Measurements from ENCODE around the gene NTM. TPM values are rescaled to one million over a fixed set of nuclear protein-coding genes. Genes with fewer than 3 reads are reported as not detected.

Gene NTM
- total and polyA plus RNA-seq, 2 donors (not counting 3 experiments of a cell fraction or from before 2014, with no cell fraction given) = 1.00 to 1.1 TPM

DNA sequence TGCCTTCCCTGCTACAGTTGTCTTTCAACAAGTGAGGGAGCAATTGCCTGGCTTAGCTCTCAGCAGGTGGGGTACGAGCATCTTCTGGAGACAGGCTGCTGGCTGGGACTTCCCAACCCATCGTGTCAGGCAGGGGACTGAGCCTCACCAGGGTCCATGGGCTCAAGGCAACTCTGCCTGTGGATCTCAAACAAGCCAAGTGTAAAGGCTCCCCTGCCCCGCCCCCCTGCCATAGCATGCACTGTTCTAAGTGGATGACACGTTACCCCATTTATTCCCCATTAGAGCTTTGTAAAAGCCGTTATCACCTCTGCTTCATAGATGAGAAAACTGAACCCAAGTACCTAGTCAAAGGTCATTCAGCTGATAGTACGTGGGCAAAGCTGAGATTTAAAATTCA lies 222.9 kb downstream of the NTM start:
- Histone ChIP-seq H3K9ac (replicated peaks; ENCODE audit: extremely low read depth, insufficient read depth, low read length) (no peak overlapping the region), H3K4me2 (ENCODE audit: insufficient read depth, low read length) (no peak overlapping the region), H3K4me1 (ENCODE audit: control insufficient read depth, extremely low read depth, insufficient read depth, low read length) (no peaks in the 10 kb centered on the region), H4K20me1 (replicated peaks; ENCODE audit: control insufficient read depth, extremely low read depth, insufficient read depth, low read length) (no peaks in the 10 kb centered on the region), H2AFZ (ENCODE audit: low read depth, low read length) (no peak overlapping the region), H3K36me3 (ENCODE audit: control insufficient read depth in 2 of 2, extremely low read depth in 1 of 2, insufficient read depth in 2 of 2, low read length in 2 of 2) (no peaks in the 10 kb centered on the region), H3K27me3 (ENCODE audit: control insufficient read depth in 2 of 2, insufficient read depth in 2 of 2, low read length in 2 of 2) (no peaks in the 10 kb centered on the region), H3K79me2 (ENCODE audit: control insufficient read depth, insufficient read depth, low read length) (no peaks in the 10 kb centered on the region), H3K9me1 (replicated peaks; ENCODE audit: control insufficient read depth, extremely low read depth, insufficient read depth, low read length) (no peaks in the 10 kb centered on the region), H3K9me3 (replicated peaks; ENCODE audit: control insufficient read depth, insufficient read depth, low read length) (no peaks in the 10 kb centered on the region), H3K4me3 (replicated peaks in 1 of 3; ENCODE audit: insufficient read depth in 1 of 3, low read depth in 1 of 3, low read length in 3 of 3) (no peak overlapping the region), H3K27ac (ENCODE audit: insufficient read depth, low read depth, low read length) (no peak overlapping the region)
- ChIA-PET CTCF (no interaction called here), POLR2A (no interaction called here)
- intact Hi-C loops (cut with micrococcal nuclease) = no loop called here
- dilution Hi-C loops (cut with MboI; ENCODE audit: extremely low pct_ligation_motif_present, low sequenced_read_pairs) = no loop called here
- TF ChIP-seq, protein P1, sequence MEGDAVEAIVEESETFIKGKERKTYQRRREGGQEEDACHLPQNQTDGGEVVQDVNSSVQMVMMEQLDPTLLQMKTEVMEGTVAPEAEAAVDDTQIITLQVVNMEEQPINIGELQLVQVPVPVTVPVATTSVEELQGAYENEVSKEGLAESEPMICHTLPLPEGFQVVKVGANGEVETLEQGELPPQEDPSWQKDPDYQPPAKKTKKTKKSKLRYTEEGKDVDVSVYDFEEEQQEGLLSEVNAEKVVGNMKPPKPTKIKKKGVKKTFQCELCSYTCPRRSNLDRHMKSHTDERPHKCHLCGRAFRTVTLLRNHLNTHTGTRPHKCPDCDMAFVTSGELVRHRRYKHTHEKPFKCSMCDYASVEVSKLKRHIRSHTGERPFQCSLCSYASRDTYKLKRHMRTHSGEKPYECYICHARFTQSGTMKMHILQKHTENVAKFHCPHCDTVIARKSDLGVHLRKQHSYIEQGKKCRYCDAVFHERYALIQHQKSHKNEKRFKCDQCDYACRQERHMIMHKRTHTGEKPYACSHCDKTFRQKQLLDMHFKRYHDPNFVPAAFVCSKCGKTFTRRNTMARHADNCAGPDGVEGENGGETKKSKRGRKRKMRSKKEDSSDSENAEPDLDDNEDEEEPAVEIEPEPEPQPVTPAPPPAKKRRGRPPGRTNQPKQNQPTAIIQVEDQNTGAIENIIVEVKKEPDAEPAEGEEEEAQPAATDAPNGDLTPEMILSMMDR (IDR thresholded peaks at IDR 0.05; ENCODE audit: extremely low read depth in 1 of 2, insufficient read depth in 1 of 2, low read depth in 1 of 2, low read length in 2 of 2) = no peak
- TF ChIP-seq POLR2AphosphoS5 (IDR thresholded peaks at IDR 0.05; ENCODE audit: insufficient read depth, low read depth, low read length) = no peak
- TF ChIP-seq JUN (IDR thresholded peaks at IDR 0.05; ENCODE audit: borderline replicate concordance, insufficient read depth, insufficient read length, low read depth) = no peak
- no peak for TF ChIP-seq POLR2A (IDR thresholded peaks at IDR 0.05; ENCODE audit: low read depth, low read length)
- TF ChIP-seq FOS (IDR thresholded peaks at IDR 0.05; ENCODE audit: borderline replicate concordance, insufficient read depth, low read length) = no peak
- TF ChIP-seq, protein P2, sequence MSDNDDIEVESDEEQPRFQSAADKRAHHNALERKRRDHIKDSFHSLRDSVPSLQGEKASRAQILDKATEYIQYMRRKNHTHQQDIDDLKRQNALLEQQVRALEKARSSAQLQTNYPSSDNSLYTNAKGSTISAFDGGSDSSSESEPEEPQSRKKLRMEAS (IDR thresholded peaks at IDR 0.05; ENCODE audit: insufficient read depth, insufficient read length) = no peak
- no peak for TF ChIP-seq MYC (IDR thresholded peaks at IDR 0.05; ENCODE audit: low read depth, low read length)
- no peak for TF ChIP-seq GATA2 (IDR thresholded peaks at IDR 0.05; ENCODE audit: insufficient read depth, insufficient read length, low read depth, low read length)
- no peak for TF ChIP-seq EZH2 (IDR thresholded peaks at IDR 0.05; ENCODE audit: borderline replicate concordance, low read depth, low read length, severe bottlenecking)
- no peak for FAIRE-seq
- BruUV-seq (replicated peaks) = no TSS peak
- no peak for DNase-seq (ENCODE audit: low read depth, low spot score)

Measured in endothelial cell of umbilical vein (primary cell).